Urothelium cell line (cell line): ENCODE results near the gene IVNS1ABP.
"Not testable (repeated sequence)": the region's sequence is repeated elsewhere in the genome, so short reads cannot be mapped to it uniquely, and the experiment has no call there.

Source experiments
- DNase-seq: peaks from one replicate; pipeline ENCODE4 v3.0.0; 2011; ENCODE audit warnings: low spot score, mixed read lengths
- FAIRE-seq: peaks from 2 replicates; lab custom pipeline; 2011; peaks lifted over from hg19 to GRCh38; lab: Jason Lieb, UNC

IVNS1ABP gene

DNA sequence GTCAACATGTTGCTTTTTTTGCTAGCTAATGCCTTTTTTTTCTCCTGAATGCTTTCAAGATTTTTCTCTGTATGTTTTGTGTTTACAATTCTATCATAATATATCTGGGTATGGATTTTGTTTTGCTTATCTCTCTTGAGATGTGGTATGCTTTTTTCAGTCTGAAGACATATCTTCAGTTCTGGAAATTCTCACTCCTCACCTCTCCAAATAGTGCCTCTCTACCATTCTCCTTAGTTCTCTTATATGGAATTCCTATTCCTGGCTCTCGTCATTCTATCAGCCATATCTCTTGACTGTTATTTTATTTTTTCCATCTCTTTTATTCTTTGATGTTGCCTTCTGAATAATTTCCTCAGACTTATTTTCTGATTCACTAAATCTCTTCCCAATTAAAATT is 58.4 kb downstream of the IVNS1ABP start:
- no peak for DNase-seq
- no peak for FAIRE-seq

DNA sequence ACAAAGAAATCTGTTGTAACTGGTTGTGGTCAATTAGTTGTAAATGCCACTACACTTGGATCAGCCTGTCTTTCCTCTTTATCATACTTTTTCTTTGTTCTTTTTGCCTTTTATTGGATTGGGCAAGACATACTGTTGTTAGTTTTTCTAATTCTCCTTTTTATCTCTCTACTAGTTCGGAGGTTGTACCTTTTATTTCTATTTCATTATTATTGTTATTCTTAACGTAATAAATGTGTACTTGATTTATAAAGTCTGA is 59.2 kb downstream of the IVNS1ABP start:
- DNase-seq: peak; percentile 11
- no peak for FAIRE-seq

DNA sequence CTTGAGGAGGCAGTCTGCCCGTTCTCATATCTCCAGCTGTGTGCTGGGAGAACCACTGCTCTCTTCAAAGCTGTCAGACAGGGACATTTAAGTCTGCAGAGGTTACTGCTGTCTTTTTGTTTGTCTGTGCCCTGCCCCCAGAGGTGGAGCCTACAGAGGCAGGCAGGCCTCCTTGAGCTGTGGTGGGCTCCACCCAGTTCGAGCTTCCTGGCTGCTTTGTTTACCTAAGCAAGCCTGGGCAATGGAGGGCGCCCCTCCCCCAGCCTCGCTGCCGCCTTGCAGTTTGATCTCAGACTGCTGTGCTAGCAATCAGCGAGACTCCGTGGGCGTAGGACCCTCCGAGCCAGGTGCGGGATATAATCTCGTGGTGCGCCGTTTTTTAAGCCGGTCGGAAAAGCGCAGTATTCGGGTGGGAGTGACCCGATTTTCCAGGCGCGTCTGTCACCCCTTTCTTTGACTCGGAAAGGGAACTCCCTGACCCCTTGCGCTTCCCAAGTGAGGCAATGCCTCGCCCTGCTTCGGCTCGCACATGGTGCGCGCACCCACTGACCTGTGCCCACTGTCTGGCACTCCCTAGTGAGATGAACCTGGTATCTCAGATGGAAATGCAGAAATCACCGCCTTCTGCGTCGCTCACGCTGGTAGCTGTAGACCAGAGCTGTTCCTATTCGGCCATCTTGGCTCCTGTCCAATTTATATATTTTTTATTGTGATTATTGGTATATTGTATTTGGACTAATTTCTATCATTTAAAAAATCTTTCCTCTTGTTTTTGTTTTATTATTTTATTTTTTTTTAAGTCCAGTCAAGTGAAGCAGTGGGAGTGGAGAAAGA is 59.7 kb downstream of the IVNS1ABP start:
- DNase-seq, FAIRE-seq: not testable (repeated sequence)

DNA sequence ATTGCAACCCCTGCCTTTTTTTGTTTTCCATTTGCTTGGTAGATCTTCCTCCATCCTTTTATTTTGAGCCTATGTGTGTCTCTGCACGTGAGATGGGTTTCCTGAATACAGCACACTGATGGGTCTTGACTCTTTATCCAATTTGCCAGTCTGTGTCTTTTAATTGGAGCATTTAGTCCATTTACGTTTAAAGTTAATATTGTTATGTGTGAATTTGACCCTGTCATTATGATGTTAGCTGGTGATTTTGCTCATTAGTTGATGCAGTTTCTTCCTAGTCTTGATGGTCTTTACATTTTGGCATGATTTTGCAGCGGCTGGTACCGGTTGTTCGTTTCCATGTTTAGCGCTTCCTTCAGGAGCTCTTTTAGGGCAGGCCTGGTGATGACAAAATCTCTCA is 61.4 kb downstream of the IVNS1ABP start:
- not testable (repeated sequence) for FAIRE-seq, DNase-seq

DNA sequence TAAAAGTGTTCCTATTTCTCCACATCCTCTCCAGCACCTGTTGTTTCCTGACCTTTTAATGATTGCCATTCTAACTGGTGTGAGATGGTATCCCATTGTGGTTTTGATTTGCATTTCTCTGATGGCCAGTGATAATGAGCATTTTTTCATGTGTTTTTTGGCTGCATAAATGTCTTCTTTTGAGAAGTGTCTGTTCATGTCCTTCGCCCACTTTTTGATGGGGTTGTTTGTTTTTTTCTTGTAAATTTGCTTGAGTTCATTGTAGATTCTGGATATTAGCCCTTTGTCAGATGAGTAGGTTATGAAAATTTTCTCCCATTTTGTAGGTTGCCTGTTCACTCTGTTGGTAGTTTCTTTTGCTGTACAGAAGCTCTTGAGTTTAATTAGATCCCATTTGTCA is 64.6 kb downstream of the IVNS1ABP start:
- FAIRE-seq, DNase-seq: not testable (repeated sequence)

DNA sequence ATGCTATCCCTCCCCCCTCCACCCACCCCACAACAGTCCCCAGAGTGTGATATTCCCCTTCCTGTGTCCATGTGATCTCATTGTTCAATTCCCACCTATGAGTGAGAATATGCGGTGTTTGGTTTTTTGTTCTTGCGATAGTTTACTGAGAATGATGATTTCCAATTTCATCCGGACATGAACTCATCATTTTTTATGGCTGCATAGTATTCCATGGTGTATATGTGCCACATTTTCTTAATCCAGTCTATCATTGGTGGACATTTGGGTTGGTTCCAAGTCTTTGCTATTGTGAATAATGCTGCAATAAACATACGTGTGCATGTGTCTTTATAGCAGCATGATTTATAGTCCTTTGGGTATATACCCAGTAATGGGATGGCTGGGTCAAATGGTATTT is 65.1 kb downstream of the IVNS1ABP start:
- not testable (repeated sequence) for DNase-seq, FAIRE-seq

DNA sequence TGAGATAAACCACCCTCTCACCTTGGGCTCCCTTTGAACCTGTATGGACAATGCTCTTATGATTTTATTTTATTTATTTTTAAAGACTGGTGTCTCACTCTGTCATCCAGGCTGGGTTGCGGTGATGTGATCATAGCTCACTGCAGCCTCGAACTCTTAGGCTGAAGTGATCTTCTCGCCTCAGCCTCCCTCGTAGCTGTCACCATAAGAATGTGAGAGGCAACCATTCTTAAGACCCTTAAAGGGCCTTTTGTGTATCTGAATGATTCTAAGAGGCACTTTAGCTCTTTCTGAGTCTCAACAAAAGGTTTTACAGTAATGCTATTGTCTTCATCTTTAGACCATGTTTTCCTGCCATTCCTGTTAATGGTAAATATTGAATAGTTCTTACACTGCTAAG is 67.0 kb downstream of the IVNS1ABP start:
- FAIRE-seq (no peak), DNase-seq (no peak)

DNA sequence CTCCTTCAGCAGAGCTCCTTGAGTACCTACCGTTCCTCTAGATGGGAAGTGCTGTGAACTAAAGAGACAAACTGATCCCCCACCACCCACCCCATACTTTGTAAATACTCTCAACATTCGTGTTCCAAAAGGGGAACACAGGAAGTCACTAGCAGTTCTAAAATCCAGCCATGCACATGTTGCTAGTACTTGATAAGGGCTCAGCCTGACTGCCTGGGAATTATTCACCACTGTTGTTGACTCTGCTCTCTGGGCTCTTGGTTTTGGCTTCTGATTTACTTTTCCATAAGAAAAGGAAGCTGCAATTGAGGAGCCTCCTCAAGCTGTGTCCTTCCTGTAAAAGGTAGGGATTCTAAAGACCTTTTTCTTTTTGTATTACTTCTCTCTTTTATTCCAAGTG is 67.5 kb downstream of the IVNS1ABP start:
- FAIRE-seq (no peak), DNase-seq (no peak)
